Neuronal stem cell (in vitro differentiated cells): ENCODE results near the gene CLEC1B.

ENCODE experiments used
- DNase-seq: peaks from one replicate; pipeline ENCODE4 v3.0.0-alpha.2; 2013; ENCODE audit warnings: low spot score
- H2AFZ ChIP-seq: one replicate; pipeline ENCODE4 v1.6.1; 2013; ENCODE audit warnings: mild to moderate bottlenecking, low read length, inconsistent platforms
- H2AK5ac ChIP-seq: 2 replicates; pipeline ENCODE4 v1.6.1; 2013; ENCODE audit warnings: low read depth, mild to moderate bottlenecking, inconsistent platforms, low read length, moderate library complexity, mixed read lengths
- H2BK120ac ChIP-seq: 2 replicates; pipeline ENCODE4 v1.6.1; 2013; ENCODE audit warnings: low read depth, mild to moderate bottlenecking, inconsistent platforms, low read length, moderate library complexity, mixed read lengths
- H2BK12ac ChIP-seq: one replicate; pipeline ENCODE4 v1.6.1; 2013; ENCODE audit warnings: low read length, inconsistent platforms
- H2BK15ac ChIP-seq: 2 replicates; pipeline ENCODE4 v1.6.1; 2013; ENCODE audit warnings: mild to moderate bottlenecking, low read length, inconsistent platforms, mixed read lengths
- H2BK5ac ChIP-seq: one replicate; pipeline ENCODE4 v1.6.1; 2013; ENCODE audit warnings: inconsistent platforms, mild to moderate bottlenecking, low read length, moderate library complexity
- H3K14ac ChIP-seq: one replicate; pipeline ENCODE4 v1.6.1; 2013; ENCODE audit warnings: low read length, inconsistent platforms
- H3K18ac ChIP-seq: 2 replicates; pipeline ENCODE4 v1.6.1; 2013; ENCODE audit warnings: low read length, inconsistent platforms
- H3K23ac ChIP-seq: 2 replicates; pipeline ENCODE4 v1.6.1; 2013; ENCODE audit warnings: low read depth, mild to moderate bottlenecking, mixed read lengths, low read length, inconsistent platforms; ENCODE audit not compliant: poor library complexity
- H3K27ac ChIP-seq: replicated peaks from 3 replicates; pipeline ENCODE4 v1.5.1; 2013; ENCODE audit warnings: low read length, inconsistent platforms
- H3K27me3 ChIP-seq, 3 experiments: 2 replicates each; pipeline ENCODE4 v1.6.1; 2013; ENCODE audit warnings: low read length in 3 of 3, mild to moderate bottlenecking in 2 of 3, inconsistent platforms in 1 of 3, low read depth in 1 of 3, mixed read lengths in 1 of 3, moderate library complexity in 1 of 3; ENCODE audit not compliant: control insufficient read depth in 3 of 3, insufficient read depth in 3 of 3
- H3K36me3 ChIP-seq, 2 donors: replicated peaks in 1 of 2; 2 replicates each; pipeline ENCODE4 v1.6.1; 2013; ENCODE audit warnings: low read length in 2 of 2; ENCODE audit not compliant: control insufficient read depth in 2 of 2, insufficient read depth in 2 of 2
- H3K4ac ChIP-seq: 2 replicates; pipeline ENCODE4 v1.6.1; 2013; ENCODE audit warnings: inconsistent platforms, mild to moderate bottlenecking, low read length, moderate library complexity
- H3K4me1 ChIP-seq, 2 donors: 1 replicate in 1 of 2; 2 replicates in 1 of 2; pipeline ENCODE4 v1.6.1; 2013; ENCODE audit warnings: low read length in 2 of 2, low read depth in 1 of 2; ENCODE audit not compliant: control insufficient read depth in 2 of 2, insufficient read depth in 1 of 2
- H3K4me2 ChIP-seq: one replicate; pipeline ENCODE4 v1.6.1; 2013; ENCODE audit warnings: mild to moderate bottlenecking, low read length, inconsistent platforms; ENCODE audit not compliant: insufficient read depth, poor library complexity, severe bottlenecking
- H3K4me3 ChIP-seq, 2 donors: 2 replicates each; pipeline ENCODE4 v1.5.1; 2013; ENCODE audit warnings: low read length in 2 of 2, mild to moderate bottlenecking in 2 of 2, inconsistent platforms in 1 of 2, moderate library complexity in 1 of 2
- H3K79me1 ChIP-seq: one replicate; pipeline ENCODE4 v1.6.1; 2013; ENCODE audit warnings: low read depth, mild to moderate bottlenecking, inconsistent platforms, low read length, moderate library complexity
- H3K9ac ChIP-seq: one replicate; pipeline ENCODE4 v1.6.1; 2013; ENCODE audit warnings: mild to moderate bottlenecking, low read depth, low read length, inconsistent platforms; ENCODE audit not compliant: poor library complexity
- H3K9me3 ChIP-seq, 2 donors: replicated peaks in 1 of 2; 2 replicates each; pipeline versions ENCODE3 to v1.6.1; 2013; ENCODE audit warnings: low read length in 2 of 2, mild to moderate bottlenecking in 2 of 2, inconsistent platforms in 1 of 2, low read depth in 1 of 2, mixed read lengths in 1 of 2, moderate library complexity in 1 of 2; ENCODE audit not compliant: control insufficient read depth in 2 of 2, insufficient read depth in 1 of 2
- H4K8ac ChIP-seq: one replicate; pipeline ENCODE4 v1.6.1; 2013; ENCODE audit warnings: low read depth, mild to moderate bottlenecking, inconsistent platforms, low read length, moderate library complexity
- H4K91ac ChIP-seq: one replicate; pipeline ENCODE4 v1.6.1; 2013; ENCODE audit warnings: low read length, low read depth, mild to moderate bottlenecking, inconsistent platforms; ENCODE audit not compliant: poor library complexity
- WGBS, 2 donors: extraction: QIAGEN DNeasy Blood & Tissue Kit; methylation state at CpG; one replicate each; pipeline ENCODE4 v1.1.7; 2013; ENCODE audit warnings: missing lambda C conversion rate in 2 of 2, mixed read lengths in 1 of 2; ENCODE audit not compliant: insufficient read length in 2 of 2, insufficient replicate concordance in 1 of 2; ENCODE audit errors: extremely low coverage in 2 of 2; 5-methylcytosine and 5-hydroxymethylcytosine counted together

CLEC1B gene

DNA sequence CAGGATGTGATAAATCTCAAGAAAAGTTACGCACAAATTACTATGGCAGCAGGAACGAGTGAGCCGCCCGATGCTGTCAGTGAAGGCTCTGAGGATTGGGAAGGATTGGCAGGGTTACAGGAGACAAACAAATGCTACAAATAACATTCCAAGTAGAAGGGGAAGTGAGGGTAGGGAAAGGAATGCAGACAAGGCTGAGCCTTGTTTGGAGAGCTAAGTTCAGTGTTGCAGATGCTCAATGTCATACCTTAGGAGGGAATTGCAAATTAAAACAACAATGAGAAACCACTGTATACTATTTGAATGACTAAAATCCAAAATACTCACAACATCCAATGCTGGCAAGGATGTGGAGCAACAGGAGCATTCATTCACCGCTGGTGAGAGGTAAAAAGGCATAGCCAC, 32.9 kb upstream of the CLEC1B start:
- Histone ChIP-seq H3K4me3 (no peak overlapping the region), H3K14ac (no peak overlapping the region), H3K9ac (no peak overlapping the region), H2BK5ac (no peak overlapping the region), H3K4me1 (peaks cover 0 to 2% of the 10 kb centered on the region in 2 donors), H2BK15ac (no peak overlapping the region), H3K23ac (no peak overlapping the region), H3K18ac (no peak overlapping the region), H3K9me3 (no peaks in the 10 kb centered on the region), H3K27me3 (no peaks in the 10 kb centered on the region), H2AFZ (no peak overlapping the region), H4K8ac (no peak overlapping the region), H4K91ac (no peak overlapping the region), H3K36me3 (no peaks in the 10 kb centered on the region), H2BK12ac (no peak overlapping the region), H2BK120ac (no peak overlapping the region), H2AK5ac (no peak overlapping the region), H3K4ac (no peak overlapping the region), H3K79me1 (no peaks in the 10 kb centered on the region), H3K27ac (no peak overlapping the region), H3K4me2 (no peak overlapping the region)
- DNase-seq: no peak
- WGBS, 2 donors: no CpG with 5 or more reads among the region's 5 CpGs

DNA sequence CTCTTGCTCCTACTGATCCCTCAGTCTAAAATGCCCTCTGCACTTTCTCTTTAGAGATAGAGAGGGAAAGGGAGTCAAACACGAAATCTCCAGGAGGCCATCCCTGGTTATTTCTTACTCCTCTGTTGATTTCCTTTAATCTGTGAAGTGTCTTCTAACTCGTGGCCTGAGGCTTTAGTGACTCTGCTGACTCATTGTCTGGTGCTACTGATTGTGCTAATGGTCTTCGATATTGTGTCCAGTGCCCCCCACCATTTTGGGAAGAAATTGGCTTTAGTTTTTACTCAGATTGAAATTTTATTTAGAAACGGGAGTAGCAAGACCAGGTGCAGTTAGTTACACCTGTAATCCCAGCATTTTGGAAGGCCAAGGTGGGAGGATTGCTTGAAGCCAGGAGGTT, 32.4 kb upstream of the CLEC1B start:
- H2AK5ac ChIP-seq: no peak overlapping the region
- no peak overlapping the region for H3K23ac ChIP-seq
- H3K36me3 ChIP-seq: no peaks in the 10 kb centered on the region
- no peak overlapping the region for H4K91ac ChIP-seq
- H3K79me1 ChIP-seq: no peaks in the 10 kb centered on the region
- H3K18ac ChIP-seq: no peak overlapping the region
- no peak overlapping the region for H3K4me2 ChIP-seq
- no peak overlapping the region for H4K8ac ChIP-seq
- DNase-seq: no peak
- no peak overlapping the region for H3K27ac ChIP-seq
- H3K9ac ChIP-seq: no peak overlapping the region
- peaks cover 0 to 2% of the 10 kb centered on the region in 2 donors for H3K4me1 ChIP-seq
- WGBS, 2 donors: no CpG with 5 or more reads among the region's 4 CpGs
- no peaks in the 10 kb centered on the region for H3K27me3 ChIP-seq
- H2AFZ ChIP-seq: no peak overlapping the region
- no peak overlapping the region for H3K14ac ChIP-seq
- no peak overlapping the region for H3K4me3 ChIP-seq
- no peak overlapping the region for H2BK12ac ChIP-seq
- no peak overlapping the region for H2BK5ac ChIP-seq
- H2BK120ac ChIP-seq: no peak overlapping the region
- H3K9me3 ChIP-seq: no peaks in the 10 kb centered on the region
- no peak overlapping the region for H2BK15ac ChIP-seq
- H3K4ac ChIP-seq: no peak overlapping the region

DNA sequence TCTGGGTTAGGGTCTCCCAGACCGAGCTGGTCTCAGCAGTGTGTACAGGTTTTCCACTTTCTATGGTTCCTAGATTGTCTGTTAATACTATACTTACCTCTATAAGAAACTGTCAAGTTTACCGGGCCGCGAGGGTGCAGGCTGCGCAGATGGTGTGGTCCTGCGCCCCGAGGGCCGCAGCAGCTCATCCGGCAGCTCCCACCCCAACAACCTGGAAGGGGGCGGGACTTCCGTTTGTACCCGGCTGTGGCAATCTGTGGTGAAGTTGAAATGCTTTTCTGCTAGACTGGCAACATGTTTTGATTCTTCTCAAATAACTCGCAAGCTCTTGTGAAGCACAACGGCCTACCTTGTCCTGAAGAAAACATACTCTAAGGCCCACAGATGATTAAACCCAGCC, 31.5 kb upstream of the CLEC1B start, which contains the start of gene CLEC9A:
Gene CLEC9A (plus strand): TSS at position 237 of the 400 bp plus-strand sequence. CDS start 22,006 bp downstream, outside the sequence.
- H3K36me3 ChIP-seq: no peaks in the 10 kb centered on the region

DNA sequence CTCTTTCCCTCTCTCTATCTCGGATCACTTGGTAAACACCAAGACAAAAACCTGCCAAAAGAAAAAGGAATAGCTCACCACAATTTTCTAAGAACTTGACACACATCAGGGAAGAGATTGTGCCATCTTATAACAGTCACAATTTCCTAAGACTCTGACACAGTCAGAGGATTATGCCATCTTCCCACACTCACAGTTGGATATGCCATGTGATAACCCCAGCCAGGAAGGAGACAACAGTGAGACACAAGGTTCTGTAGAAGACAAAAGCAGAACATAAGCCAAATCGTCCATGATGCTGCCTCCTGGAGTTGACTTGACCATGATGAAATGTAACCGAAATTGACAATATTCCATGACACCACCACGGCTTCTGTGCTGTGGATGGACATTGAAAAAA, 28.8 kb upstream of the CLEC1B start:
- Histone ChIP-seq H2AK5ac (no peak overlapping the region), H4K91ac (no peak overlapping the region), H3K4me3 (no peak overlapping the region), H3K4me2 (no peak overlapping the region), H3K9ac (no peak overlapping the region), H3K4ac (no peak overlapping the region), H3K4me1 (peaks cover 0 to 2% of the 10 kb centered on the region in 2 donors), H3K27ac (no peak overlapping the region), H2AFZ (peak overlapping the region; percentile 45), H3K14ac (no peak overlapping the region), H2BK5ac (no peak overlapping the region), H2BK12ac (no peak overlapping the region), H2BK15ac (no peak overlapping the region), H4K8ac (no peak overlapping the region), H2BK120ac (no peak overlapping the region), H3K18ac (no peak overlapping the region), H3K27me3 (no peaks in the 10 kb centered on the region), H3K36me3 (no peaks in the 10 kb centered on the region), H3K79me1 (no peaks in the 10 kb centered on the region), H3K23ac (no peak overlapping the region), H3K9me3 (no peaks in the 10 kb centered on the region)
- DNase-seq: no peak
- WGBS, 2 donors: no CpG with 5 or more reads among the region's 4 CpGs

More for the DNA sequence above, 31.5 kb upstream of the CLEC1B start, which contains the start of gene CLEC9A:
- Histone ChIP-seq H3K27me3 (no peaks in the 10 kb centered on the region), H3K4me2 (no peak within 1 kb of the TSS), H4K8ac (no peak within 1 kb of the TSS), H2BK120ac (no peak within 1 kb of the TSS), H3K4me3 (no peak within 1 kb of the TSS), H3K9ac (no peak within 1 kb of the TSS), H4K91ac (no peak within 1 kb of the TSS), H3K27ac (no peak within 1 kb of the TSS), H3K14ac (no peak within 1 kb of the TSS), H3K9me3 (no peaks in the 10 kb centered on the region), H2AK5ac (no peak within 1 kb of the TSS), H3K79me1 (no peaks in the 10 kb centered on the region), H2AFZ (no peak within 1 kb of the TSS), H2BK5ac (no peak within 1 kb of the TSS), H3K4me1 (peaks cover 0 to 2% of the 10 kb centered on the region in 2 donors), H2BK12ac (no peak within 1 kb of the TSS), H3K18ac (no peak within 1 kb of the TSS), H3K4ac (no peak within 1 kb of the TSS), H3K23ac (no peak within 1 kb of the TSS), H2BK15ac (no peak within 1 kb of the TSS)
- DNase-seq: no peak
- WGBS, 2 donors: no CpG with 5 or more reads among the region's 14 CpGs
